Mesodermal cell (in vitro differentiated cells): ENCODE data around the gene IFT88.

Experiments used
- H3K27ac ChIP-seq: 2 replicates; pipeline ENCODE4 v1.7.0; 2013; ENCODE audit warnings: mild to moderate bottlenecking, low read depth, low read length, moderate library complexity; ENCODE audit not compliant: severe bottlenecking
- H3K36me3 ChIP-seq: 2 replicates; pipeline ENCODE4 v1.7.1; 2013; ENCODE audit warnings: mild to moderate bottlenecking, low read length, moderate library complexity; ENCODE audit not compliant: control insufficient read depth, insufficient read depth
- H3K4me1 ChIP-seq: one replicate; pipeline ENCODE4 v1.7.1; 2013; ENCODE audit warnings: mild to moderate bottlenecking, low read length; ENCODE audit not compliant: insufficient read depth, control insufficient read depth, poor library complexity, severe bottlenecking
- H3K4me3 ChIP-seq: 2 replicates; pipeline ENCODE4 v1.7.0; 2013; ENCODE audit warnings: low read length, control low read depth, mild to moderate bottlenecking; ENCODE audit not compliant: insufficient read depth, poor library complexity, severe bottlenecking; ENCODE audit errors: extremely low read depth
- H3K9me3 ChIP-seq: 2 replicates; pipeline ENCODE4 v1.7.1; 2013; ENCODE audit warnings: mild to moderate bottlenecking, low read length, moderate library complexity; ENCODE audit not compliant: control insufficient read depth
- WGBS, 2 experiments: methylation state at CpG; one replicate each; pipeline ENCODE4 v1.1.5; 2013; ENCODE audit warnings: missing lambda C conversion rate in 2 of 2; ENCODE audit not compliant: insufficient coverage in 2 of 2; 5-methylcytosine and 5-hydroxymethylcytosine counted together

IFT88 gene

GRCh38 chr13:20714563-20715329 is 147.8 kb downstream of the IFT88 start:
- H3K4me3 ChIP-seq, result no peak overlapping the region
- no peak overlapping the region for H3K27ac ChIP-seq
- WGBS, 2 experiments, result 83 to 89% methylated on average over 5 to 6 of the region's 9 CpGs
- H3K4me1 ChIP-seq, result peaks cover 24% of the 10 kb centered on the region
- H3K9me3 ChIP-seq, result no peaks in the 10 kb centered on the region
- H3K36me3 ChIP-seq, result no peaks in the 10 kb centered on the region

GRCh38 chr13:20715330-20715712 is 148.4 kb downstream of the IFT88 start:
- H3K4me3 ChIP-seq, result no peak overlapping the region
- WGBS, 2 experiments, result 94 to 95% methylated on average over 5 of the region's 6 CpGs
- peaks cover 24% of the 10 kb centered on the region for H3K4me1 ChIP-seq

GRCh38 chr13:20716951-20717350 is 150.0 kb downstream of the IFT88 start:
- WGBS, 2 experiments, result 39 to 58% methylated on average over 14 to 15 of the region's 15 CpGs

More at GRCh38 chr13:20715330-20715712, 148.4 kb downstream of the IFT88 start:
- Histone ChIP-seq H3K9me3 (no peaks in the 10 kb centered on the region), H3K27ac (no peak overlapping the region), H3K36me3 (no peaks in the 10 kb centered on the region)

DNA sequence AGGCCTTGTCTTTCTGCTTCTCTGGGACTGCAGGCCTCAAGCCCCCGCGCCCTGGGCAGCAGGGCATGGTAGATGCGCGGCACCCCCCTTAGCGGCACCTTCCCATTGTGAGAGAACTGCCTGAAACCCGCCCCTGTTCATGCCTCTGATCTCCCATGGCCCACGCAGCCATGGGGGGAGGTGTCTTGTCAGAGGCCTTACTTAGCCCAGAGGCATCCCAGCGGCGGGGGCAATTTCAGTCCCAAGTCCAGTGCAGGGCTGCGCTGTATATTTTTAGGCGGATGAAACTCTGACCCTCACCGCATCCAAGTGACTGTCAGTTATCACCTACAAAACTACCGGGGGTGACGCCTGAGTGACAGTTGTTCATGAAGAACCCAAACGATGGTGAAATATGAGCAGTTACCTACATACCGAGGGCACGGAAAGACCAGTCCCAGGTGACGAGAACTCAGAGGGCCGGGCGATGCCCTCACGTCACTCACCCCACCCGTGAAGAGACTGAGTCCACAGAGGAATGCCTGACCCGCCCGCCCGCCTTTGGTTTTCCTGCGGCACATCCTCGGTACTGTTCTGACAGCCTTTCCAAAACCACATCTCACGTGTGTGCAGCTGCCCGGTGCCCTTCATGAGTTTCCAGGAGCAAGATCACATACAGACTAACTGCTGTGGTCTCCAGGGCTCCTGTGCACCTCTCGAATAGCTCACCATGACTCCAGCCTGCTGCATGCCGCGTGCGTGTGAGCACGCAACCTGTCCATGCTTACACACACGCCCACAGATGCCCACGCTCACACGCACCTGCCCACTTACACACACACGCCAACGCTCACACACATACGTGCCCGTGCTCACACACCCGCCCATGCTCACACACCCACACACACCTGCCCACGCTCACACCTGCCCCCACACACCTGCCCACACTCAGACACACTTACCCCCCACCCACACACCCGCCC is 150.9 kb downstream of the IFT88 start:
- Histone ChIP-seq H3K4me1 (peaks cover 28% of the 10 kb centered on the region), H3K9me3 (no peaks in the 10 kb centered on the region), H3K36me3 (no peaks in the 10 kb centered on the region), H3K4me3 (no peak overlapping the region), H3K27ac (no peak overlapping the region)
- WGBS, 2 experiments, result 91 to 93% methylated on average over 35 to 39 of the region's 44 CpGs

More at GRCh38 chr13:20716951-20717350, 150.0 kb downstream of the IFT88 start:
- no peak overlapping the region for H3K27ac ChIP-seq
- H3K36me3 ChIP-seq, result no peaks in the 10 kb centered on the region
- H3K9me3 ChIP-seq, result no peaks in the 10 kb centered on the region
- peaks cover 29% of the 10 kb centered on the region for H3K4me1 ChIP-seq
- no peak overlapping the region for H3K4me3 ChIP-seq

DNA sequence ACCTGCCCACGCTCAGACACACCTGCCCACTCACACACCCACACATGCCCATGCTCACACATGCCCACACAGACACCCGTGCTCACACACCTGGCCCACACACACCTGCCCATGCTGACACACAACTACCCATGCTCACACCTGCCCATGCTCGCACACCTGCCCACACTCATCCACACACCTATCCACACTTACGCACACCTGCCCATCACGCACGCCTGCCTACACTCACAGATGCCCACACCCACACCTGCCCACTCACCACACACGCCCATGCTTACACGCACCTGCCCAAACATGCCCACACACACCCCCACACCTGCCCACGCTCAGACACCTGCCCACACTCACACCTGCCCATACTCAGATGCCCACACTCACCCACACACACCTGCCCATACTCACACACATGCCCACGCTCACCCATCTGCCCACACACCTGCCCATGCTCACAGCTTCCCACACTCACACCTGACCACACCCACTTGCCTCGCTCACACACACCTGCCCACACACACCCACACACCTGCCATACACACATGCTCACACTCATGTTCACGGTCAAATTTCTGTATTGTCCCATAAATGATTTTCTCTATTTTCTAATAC is 152.1 kb downstream of the IFT88 start:
- no peaks in the 10 kb centered on the region for H3K36me3 ChIP-seq
- H3K27ac ChIP-seq, result no peak overlapping the region
- H3K4me1 ChIP-seq, result peaks cover 17% of the 10 kb centered on the region
- WGBS, 2 experiments, result 88 to 89% methylated on average over 6 to 12 of the region's 12 CpGs
- no peaks in the 10 kb centered on the region for H3K9me3 ChIP-seq
- H3K4me3 ChIP-seq, result no peak overlapping the region

- Histone ChIP-seq H3K9me3 (no peaks in the 10 kb centered on the region), H3K4me3 (no peak overlapping the region), H3K27ac (no peak overlapping the region), H3K4me1 (peaks cover 10% of the 10 kb centered on the region), H3K36me3 (no peaks in the 10 kb centered on the region)
- 86 to 91% methylated on average over 11 to 12 of the region's 13 CpGs for WGBS, 2 experiments
Observed at GRCh38 chr13:20719783-20720182, 152.8 kb downstream of the IFT88 start.

GRCh38 chr13:20720499-20720898 is 153.5 kb downstream of the IFT88 start:
- WGBS, 2 experiments, result 88 to 90% methylated on average over 7 to 9 of the region's 11 CpGs
- H3K9me3 ChIP-seq, result no peaks in the 10 kb centered on the region
- H3K36me3 ChIP-seq, result no peaks in the 10 kb centered on the region
- no peak overlapping the region for H3K4me3 ChIP-seq
- H3K27ac ChIP-seq, result no peak overlapping the region
- peaks cover 8% of the 10 kb centered on the region for H3K4me1 ChIP-seq

DNA sequence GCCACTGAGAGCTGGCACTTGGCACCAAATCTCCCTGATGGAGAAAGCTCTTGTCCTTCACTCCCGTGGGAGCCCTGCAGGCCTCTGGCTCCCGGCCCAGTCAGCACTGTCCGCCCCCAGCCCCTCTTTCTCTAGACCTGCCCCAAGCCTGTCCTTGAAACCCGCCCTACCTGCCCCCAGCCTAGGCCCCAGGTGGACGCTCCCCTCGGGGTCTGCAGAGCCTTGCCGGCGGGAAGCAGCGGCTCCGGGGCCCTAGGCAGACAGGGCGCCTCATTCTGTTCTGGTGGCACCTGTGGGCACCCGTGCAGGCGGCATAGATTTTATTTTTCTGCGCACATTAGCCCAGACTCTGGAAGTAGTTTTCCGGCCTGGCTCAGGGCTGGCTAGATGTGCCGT is 154.1 kb downstream of the IFT88 start:
- Histone ChIP-seq H3K4me3 (peak overlapping the region; percentile 32), H3K4me1 (peaks cover 8% of the 10 kb centered on the region), H3K36me3 (no peaks in the 10 kb centered on the region), H3K27ac (no peak overlapping the region), H3K9me3 (no peaks in the 10 kb centered on the region)
- 83 to 84% methylated on average over 12 to 16 of the region's 16 CpGs for WGBS, 2 experiments

- peak overlapping the region; percentile 32 for H3K4me3 ChIP-seq
- H3K4me1 ChIP-seq, result peaks cover 8% of the 10 kb centered on the region
- H3K27ac ChIP-seq, result no peak overlapping the region
- no peaks in the 10 kb centered on the region for H3K36me3 ChIP-seq
- no peaks in the 10 kb centered on the region for H3K9me3 ChIP-seq
- 7 to 9% methylated on average over 70 to 76 of the region's 81 CpGs for WGBS, 2 experiments
Observed at GRCh38 chr13:20721454-20722357, 154.7 kb downstream of the IFT88 start.

- 94 to 100% methylated on average over 3 of the region's 6 CpGs for WGBS, 2 experiments
- H3K27ac ChIP-seq, result no peak overlapping the region
- H3K4me3 ChIP-seq, result no peak overlapping the region
- no peaks in the 10 kb centered on the region for H3K4me1 ChIP-seq
- H3K9me3 ChIP-seq, result no peaks in the 10 kb centered on the region
- no peaks in the 10 kb centered on the region for H3K36me3 ChIP-seq
Observed at GRCh38 chr13:20727856-20728255, 160.9 kb downstream of the IFT88 start.
